Stimulated activated CD4-positive, alpha-beta T cell treated with anti-CD3 and anti-CD28 coated beads, TNF-alpha, amount 100 ng/mL, for 48 hours (primary cell): ENCODE results near the gene BBS9.

Experiments used
- DNase-seq, 3 donors: peaks; one replicate each; pipeline ENCODE4 v3.0.0-alpha.2; 2020; ENCODE audit warnings: low read depth in 3 of 3

BBS9 gene

GRCh38 chr7:33127085-33127484, 2.3 kb upstream of the BBS9 start:
- DNase-seq = no peak

- DNase-seq = no peak
Observed at GRCh38 chr7:33128631-33128989, 754 bp upstream of the BBS9 start.

GRCh38 chr7:33129806-33130153, 416 bp downstream of the BBS9 start:
- no peak for DNase-seq

GRCh38 chr7:33130184-33130583, 820 bp downstream of the BBS9 start:
- no peak for DNase-seq

GRCh38 chr7:33137103-33137502, 7.7 kb downstream of the BBS9 start:
- DNase-seq = no peak

GRCh38 chr7:33142585-33142984, 13.2 kb downstream of the BBS9 start:
- DNase-seq = no peak

- DNase-seq = no peak
Observed at GRCh38 chr7:33143996-33144718, 14.8 kb downstream of the BBS9 start.

GRCh38 chr7:33145156-33145555, 15.8 kb downstream of the BBS9 start:
- DNase-seq = no peak

GRCh38 chr7:33152087-33152486, 22.7 kb downstream of the BBS9 start:
- DNase-seq = no peak

GRCh38 chr7:33155811-33156210, 26.4 kb downstream of the BBS9 start:
- DNase-seq = no peak

- DNase-seq = no peak
Observed at GRCh38 chr7:33156441-33156840, 27.1 kb downstream of the BBS9 start.

GRCh38 chr7:33157311-33157710, 27.9 kb downstream of the BBS9 start:
- no peak for DNase-seq

GRCh38 chr7:33157781-33158180, 28.4 kb downstream of the BBS9 start:
- no peak for DNase-seq

GRCh38 chr7:33177876-33178275, 48.5 kb downstream of the BBS9 start:
- DNase-seq = no peak

GRCh38 chr7:33179519-33179918, 50.2 kb downstream of the BBS9 start:
- no peak for DNase-seq

GRCh38 chr7:33183504-33183903, 54.1 kb downstream of the BBS9 start:
- no peak for DNase-seq

- no peak for DNase-seq
Observed at GRCh38 chr7:33184828-33185227, 55.5 kb downstream of the BBS9 start.

- no peak for DNase-seq
Observed at GRCh38 chr7:33185786-33186185, 56.4 kb downstream of the BBS9 start.

GRCh38 chr7:33186192-33186591, 56.8 kb downstream of the BBS9 start:
- DNase-seq = no peak

- no peak for DNase-seq
Observed at GRCh38 chr7:33190688-33191304, 61.4 kb downstream of the BBS9 start.

GRCh38 chr7:33191340-33191739, 62.0 kb downstream of the BBS9 start:
- DNase-seq = no peak

GRCh38 chr7:33192695-33193291, 63.4 kb downstream of the BBS9 start:
- DNase-seq = no peak

- no peak for DNase-seq
Observed at GRCh38 chr7:33193308-33193864, 64.0 kb downstream of the BBS9 start.
